ENCODE results near the gene SEPTIN12. TPM values are rescaled to one million over a fixed set of nuclear protein-coding genes. Genes with fewer than 3 reads are reported as not detected.

SEPTIN12 gene
- total and polyA plus RNA-seq, 2 of the 8 experiments (the other 6 are each of a cell fraction or from before 2014, with no cell fraction given) = 0.24 TPM; not detected in 1

- TF ChIP-seq ZNF274 (IDR thresholded peaks at IDR 0.05; ENCODE audit: borderline replicate concordance, extremely low read depth, low read length) (no peak), BCL11A (IDR thresholded peaks at IDR 0.05; ENCODE audit: low read depth in 2 of 2, low read length in 2 of 2) (no peak), SP4 (IDR thresholded peaks at IDR 0.05; ENCODE audit: low read length) (no peak), KDM4A (IDR thresholded peaks at IDR 0.05; ENCODE audit: low read depth, low read length, severe bottlenecking) (no peak), KDM1A (IDR thresholded peaks at IDR 0.05; ENCODE audit: borderline replicate concordance, low read length) (no peak), RNF2 (IDR thresholded peaks at IDR 0.05; ENCODE audit: borderline replicate concordance, low read depth, low read length, missing control alignments, poor library complexity, severe bottlenecking) (no peak), HDAC2 (IDR thresholded peaks at IDR 0.05; ENCODE audit: borderline replicate concordance in 1 of 2, low read depth in 2 of 2, low read length in 2 of 2) (no peak)
Measured at GRCh38 chr16:4790871-4791270, 2.7 kb upstream of the SEPTIN12 start (continued).

Data from H1 (cell line).